CD4-positive, CD25-positive, alpha-beta regulatory T cell (primary cell): ENCODE data around the gene KNOP1. TPM values are rescaled to one million over a fixed set of nuclear protein-coding genes. Genes with fewer than 3 reads are reported as not detected.

Experiments used
- ATAC-seq, 2 donors: fragments of 150-1000 bp; cut with Tn5 transposase; one replicate each; pipeline ENCODE4 v1.10.0; 2021; ENCODE audit warnings: low read depth in 2 of 2, moderate number of reproducible peaks in 2 of 2, moderate library complexity in 1 of 2
- DNase-seq, 3 donors: peaks; one replicate each; pipeline versions ENCODE4 v3.0.0 to v3.0.0-alpha.2; 2012 to 2022; ENCODE audit warnings: mixed read lengths in 1 of 3
- H3K27ac ChIP-seq: one replicate; pipeline ENCODE4 v1.7.0; 2013; ENCODE audit warnings: mild to moderate bottlenecking, low read length; ENCODE audit not compliant: insufficient read depth, poor library complexity, severe bottlenecking
- H3K27me3 ChIP-seq: one replicate; pipeline ENCODE4 v1.7.0; 2013; ENCODE audit warnings: low read length; ENCODE audit not compliant: control insufficient read depth, insufficient read depth
- H3K36me3 ChIP-seq: one replicate; pipeline ENCODE4 v1.7.0; 2013; ENCODE audit warnings: mild to moderate bottlenecking, low read length, moderate library complexity; ENCODE audit not compliant: control insufficient read depth, insufficient read depth
- H3K4me1 ChIP-seq: 2 replicates; pipeline ENCODE4 v1.7.0; 2013; ENCODE audit warnings: mild to moderate bottlenecking, low read length; ENCODE audit not compliant: insufficient read depth, control insufficient read depth, poor library complexity, severe bottlenecking
- H3K4me3 ChIP-seq: one replicate; pipeline ENCODE4 v1.7.0; 2013; ENCODE audit warnings: low read depth, mild to moderate bottlenecking, low read length, moderate library complexity
- H3K9me3 ChIP-seq, 2 experiments: 1 replicate in 1 of 2; 2 replicates in 1 of 2; pipeline ENCODE4 v1.7.0; 2013; ENCODE audit warnings: low read length in 2 of 2, mild to moderate bottlenecking in 1 of 2, moderate library complexity in 1 of 2; ENCODE audit not compliant: control insufficient read depth in 2 of 2
- H3K27ac Mint-ChIP-seq, 3 donors: one replicate each; pipeline ENCODE4 v1.8.0; 2020 to 2022; ENCODE audit warnings: mild to moderate bottlenecking in 3 of 3, mixed read lengths in 3 of 3, moderate library complexity in 2 of 3
- H3K27me3 Mint-ChIP-seq: one replicate; pipeline ENCODE4 v1.8.0; 2022; ENCODE audit warnings: mild to moderate bottlenecking, mixed read lengths
- H3K36me3 Mint-ChIP-seq: one replicate; pipeline ENCODE4 v1.8.0; 2020; ENCODE audit warnings: mixed read lengths
- H3K4me1 Mint-ChIP-seq, 4 donors: one replicate each; pipeline ENCODE4 v1.8.0; 2020 to 2022; ENCODE audit warnings: mixed read lengths in 4 of 4, mild to moderate bottlenecking in 1 of 4
- H3K4me3 Mint-ChIP-seq, 4 donors: one replicate each; pipeline ENCODE4 v1.8.0; 2020 to 2022; ENCODE audit warnings: mild to moderate bottlenecking in 4 of 4, mixed read lengths in 4 of 4, moderate library complexity in 3 of 4
- H3K9me3 Mint-ChIP-seq, 7 donors: one replicate each; pipeline ENCODE4 v1.8.0; 2020 to 2022; ENCODE audit warnings: mixed read lengths in 7 of 7, mild to moderate bottlenecking in 3 of 7, moderate library complexity in 2 of 7
- polyA plus RNA-seq, 4 donors: library from polyadenylated mRNA; unstranded; fragments of 300-500 nt; fragmentation: Illumina TruSeq; gene quantifications; one replicate each; pipeline ENCODE4 v1.2.3, GENCODE V29; 2021
- total RNA-seq: library from RNA; stranded (reverse); gene quantifications from one replicate; pipeline ENCODE4 v1.2.3, GENCODE V29; 2022

The KNOP1 gene
- total and polyA plus RNA-seq, 5 donors from 2014 or later: 3.1 to 6.8 (median 6.4) TPM

- ATAC-seq (no peak), DNase-seq (no peak)
- H3K4me1 ChIP-seq: no peaks in the 10 kb centered on the region
- H3K27ac ChIP-seq: no peak overlapping the region
- H3K36me3 ChIP-seq: no peaks in the 10 kb centered on the region
- H3K27ac Mint-ChIP-seq: peak overlapping the region in 1 of 3 donors; percentile 38
- H3K27me3 ChIP-seq: no peaks in the 10 kb centered on the region
- H3K4me3 Mint-ChIP-seq: no peak overlapping the region
- no peak overlapping the region for H3K4me3 ChIP-seq
- H3K9me3 ChIP-seq: no peaks in the 10 kb centered on the region
- no peaks in the 10 kb centered on the region for H3K36me3 Mint-ChIP-seq
- peaks cover 4% of the 10 kb centered on the region for H3K27me3 Mint-ChIP-seq
- H3K4me1 Mint-ChIP-seq: no peaks in the 10 kb centered on the region
- no peaks in the 10 kb centered on the region for H3K9me3 Mint-ChIP-seq
These were observed 28.5 kb upstream of the KNOP1 start for GRCh38 chr16:19746561-19746960.

- H3K4me3 ChIP-seq: no peak overlapping the region
- H3K27ac ChIP-seq: no peak overlapping the region
- no peaks in the 10 kb centered on the region for H3K36me3 ChIP-seq
- H3K4me1 ChIP-seq: no peaks in the 10 kb centered on the region
- Mint-ChIP-seq H3K27ac (no peak overlapping the region), H3K27me3 (peaks cover 5% of the 10 kb centered on the region), H3K36me3 (no peaks in the 10 kb centered on the region), H3K4me3 (no peak overlapping the region), H3K9me3 (no peaks in the 10 kb centered on the region), H3K4me1 (no peaks in the 10 kb centered on the region)
- no peaks in the 10 kb centered on the region for H3K9me3 ChIP-seq
- DNase-seq (no peak), ATAC-seq (no peak)
- H3K27me3 ChIP-seq: no peaks in the 10 kb centered on the region
These were observed 27.4 kb upstream of the KNOP1 start for GRCh38 chr16:19745286-19746010.

- Mint-ChIP-seq H3K27ac (peak overlapping the region in 1 of 3 donors; percentile 26), H3K27me3 (peaks cover 6% of the 10 kb centered on the region), H3K4me1 (no peaks in the 10 kb centered on the region), H3K9me3 (no peaks in the 10 kb centered on the region), H3K4me3 (no peak overlapping the region), H3K36me3 (no peaks in the 10 kb centered on the region)
- H3K4me3 ChIP-seq: no peak overlapping the region
- H3K36me3 ChIP-seq: no peaks in the 10 kb centered on the region
- H3K27me3 ChIP-seq: no peaks in the 10 kb centered on the region
- no peak for DNase-seq
- H3K9me3 ChIP-seq: no peaks in the 10 kb centered on the region
- H3K27ac ChIP-seq: no peak overlapping the region
- no peaks in the 10 kb centered on the region for H3K4me1 ChIP-seq
- ATAC-seq: no peak
These were observed 26.6 kb upstream of the KNOP1 start for GRCh38 chr16:19744670-19745069.

- H3K27ac ChIP-seq: no peak overlapping the region
- no peaks in the 10 kb centered on the region for H3K4me1 ChIP-seq
- no peaks in the 10 kb centered on the region for H3K36me3 ChIP-seq
- Mint-ChIP-seq H3K27me3 (peaks cover 6% of the 10 kb centered on the region), H3K27ac (no peak overlapping the region), H3K4me3 (no peak overlapping the region), H3K9me3 (no peaks in the 10 kb centered on the region), H3K4me1 (no peaks in the 10 kb centered on the region), H3K36me3 (no peaks in the 10 kb centered on the region)
- no peak overlapping the region for H3K4me3 ChIP-seq
- H3K27me3 ChIP-seq: no peaks in the 10 kb centered on the region
- ATAC-seq: no peak
- no peaks in the 10 kb centered on the region for H3K9me3 ChIP-seq
- DNase-seq: no peak
These were observed 25.8 kb upstream of the KNOP1 start for GRCh38 chr16:19743816-19744159.

- Histone ChIP-seq H3K27ac (no peak overlapping the region), H3K9me3 (no peaks in the 10 kb centered on the region), H3K4me3 (no peak overlapping the region), H3K36me3 (no peaks in the 10 kb centered on the region), H3K4me1 (no peaks in the 10 kb centered on the region), H3K27me3 (no peaks in the 10 kb centered on the region)
- Mint-ChIP-seq H3K9me3 (no peaks in the 10 kb centered on the region), H3K27ac (no peak overlapping the region), H3K27me3 (peaks cover 6% of the 10 kb centered on the region), H3K4me1 (no peaks in the 10 kb centered on the region), H3K4me3 (no peak overlapping the region), H3K36me3 (no peaks in the 10 kb centered on the region)
- ATAC-seq (no peak), DNase-seq (no peak)
These were observed 23.3 kb upstream of the KNOP1 start for GRCh38 chr16:19741354-19741753.

GRCh38 chr16:19737306-19738038 lies 19.4 kb upstream of the KNOP1 start:
- H3K36me3 ChIP-seq: no peaks in the 10 kb centered on the region
- no peaks in the 10 kb centered on the region for H3K4me1 ChIP-seq
- ATAC-seq: no peak
- H3K27ac ChIP-seq: no peak overlapping the region
- no peak overlapping the region for H3K4me3 Mint-ChIP-seq
- no peak overlapping the region for H3K27ac Mint-ChIP-seq
- no peak for DNase-seq
- no peaks in the 10 kb centered on the region for H3K4me1 Mint-ChIP-seq
- H3K9me3 Mint-ChIP-seq: peaks cover 0 to 2% (median 0%) of the 10 kb centered on the region in 7 donors
- H3K27me3 Mint-ChIP-seq: peaks cover 6% of the 10 kb centered on the region
- H3K27me3 ChIP-seq: no peaks in the 10 kb centered on the region
- no peak overlapping the region for H3K4me3 ChIP-seq
- no peaks in the 10 kb centered on the region for H3K36me3 Mint-ChIP-seq
- no peaks in the 10 kb centered on the region for H3K9me3 ChIP-seq

- Histone ChIP-seq H3K4me1 (no peaks in the 10 kb centered on the region), H3K36me3 (no peaks in the 10 kb centered on the region), H3K27ac (no peak overlapping the region), H3K4me3 (no peak overlapping the region), H3K9me3 (no peaks in the 10 kb centered on the region), H3K27me3 (no peaks in the 10 kb centered on the region)
- H3K4me1 Mint-ChIP-seq: no peaks in the 10 kb centered on the region
- peaks cover 5% of the 10 kb centered on the region for H3K36me3 Mint-ChIP-seq
- DNase-seq: no peak
- H3K4me3 Mint-ChIP-seq: no peak overlapping the region
- no peak overlapping the region for H3K27ac Mint-ChIP-seq
- peaks cover 0 to 2% (median 0%) of the 10 kb centered on the region in 7 donors for H3K9me3 Mint-ChIP-seq
- peaks cover 2% of the 10 kb centered on the region for H3K27me3 Mint-ChIP-seq
- no peak for ATAC-seq
These were observed 17.2 kb upstream of the KNOP1 start for GRCh38 chr16:19735074-19735867.
